GM12891 (cell line): Measurements from ENCODE around the gene ADGRD2.

Source experiments
- PAX5 ChIP-seq: IDR thresholded peaks from 2 replicates; pipeline ENCODE4 v1.6.1; 2011; ENCODE audit warnings: low read length, moderate library complexity, mild to moderate bottlenecking; ENCODE audit not compliant: insufficient read depth, severe bottlenecking
- POLR2A ChIP-seq: IDR thresholded peaks from 2 replicates; pipeline ENCODE4 v1.6.1; 2011; ENCODE audit warnings: low read depth, low read length, control low read depth
- POLR2AphosphoS5 ChIP-seq: IDR thresholded peaks from 2 replicates; pipeline ENCODE4 v1.6.1; 2011; ENCODE audit warnings: low read depth, low read length, control low read depth
- POU2F2 ChIP-seq: IDR thresholded peaks from 2 replicates; pipeline ENCODE4 v1.6.1; 2011; ENCODE audit warnings: low read depth, mild to moderate bottlenecking, control low read depth, low read length, moderate library complexity
- SPI1 ChIP-seq: IDR thresholded peaks from 2 replicates; pipeline ENCODE4 v1.6.1; 2011; ENCODE audit warnings: low read depth, low read length, control low read depth
- TAF1 ChIP-seq: IDR thresholded peaks from 2 replicates; pipeline ENCODE4 v1.6.1; 2011; ENCODE audit warnings: low read depth, low read length, control low read depth

DNA sequence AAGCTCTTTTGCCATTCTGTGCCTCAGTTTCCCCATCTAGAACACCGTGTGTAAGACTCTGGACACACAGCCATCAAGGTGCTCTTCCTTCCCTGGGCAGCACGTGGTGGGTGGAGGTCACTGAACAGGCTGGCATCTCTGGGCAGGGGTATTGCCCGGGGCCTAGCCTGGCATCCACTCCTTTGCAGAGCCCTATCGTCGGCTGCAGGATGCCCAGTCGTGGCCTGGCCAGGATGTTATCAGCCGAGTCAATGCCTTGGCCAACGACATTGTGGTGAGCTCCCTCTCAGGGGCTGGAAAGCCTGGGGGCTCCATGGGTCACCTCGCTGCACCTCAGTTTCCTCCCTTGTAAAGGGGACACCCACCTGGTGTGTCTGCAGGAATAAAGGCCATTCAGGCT lies 4.0 kb downstream of the ADGRD2 start:
- TF ChIP-seq POLR2AphosphoS5 (no peak), POLR2A (no peak), TAF1 (no peak), SPI1 (no peak), POU2F2 (no peak), PAX5 (no peak)
